Caco-2 (cell line): Measurements from ENCODE around the gene DHX32. TPM values are rescaled to one million over a fixed set of nuclear protein-coding genes. Genes with fewer than 3 reads are reported as not detected.
"Not testable (repeated sequence)": the region's sequence is repeated elsewhere in the genome, so short reads cannot be mapped to it uniquely, and the experiment has no call there.

Experiments
- BruUV-seq: library from RNA; stranded (reverse); fragments of 400-500 nt; replicated peaks from 2 replicates; lab custom pipeline; 2021; lab: Mats Ljungman, UMichigan
- CTCF ChIA-PET: fragments of 300-600 bp; sonication (Branson Sonifier 250); formaldehyde crosslinking; loops from one replicate; lab custom pipeline; 2022; ENCODE audit warnings: antibody characterized with exemption; lab: Charles Lee
- POLR2A ChIA-PET: fragments of 300-600 bp; sonication (Branson Sonifier 250); formaldehyde crosslinking; loops from one replicate; lab custom pipeline; 2022; ENCODE audit warnings: antibody characterized with exemption; lab: Charles Lee
- DNase-seq, 2 experiments: peaks; one replicate each; pipeline versions ENCODE4 v3.0.0 to v3.0.0-alpha.2; 2020 to 2022
- H3K27me3 ChIP-seq: replicated peaks from 2 replicates; pipeline ENCODE4 v1.6.0; 2011; ENCODE audit warnings: low read length; ENCODE audit not compliant: control insufficient read depth, insufficient read depth
- H3K36me3 ChIP-seq: 2 replicates; pipeline ENCODE4 v1.5.1; 2011; ENCODE audit warnings: low read length; ENCODE audit not compliant: control insufficient read depth, insufficient read depth
- H3K4me1 ChIP-seq: fragments of 250-450 bp; sonication (Bioruptor Pico); 2 replicates; pipeline ENCODE4 v1.5.1; 2020; ENCODE audit warnings: mild to moderate bottlenecking
- H3K4me3 ChIP-seq: 2 replicates; pipeline ENCODE4 v1.5.1; 2011; ENCODE audit warnings: low read depth, mild to moderate bottlenecking, control low read depth, low read length
- H3K9me3 ChIP-seq: fragments of 250-450 bp; sonication (Bioruptor Pico); 2 replicates; pipeline ENCODE4 v1.5.1; 2020; ENCODE audit warnings: mild to moderate bottlenecking, moderate library complexity
- H3K27ac Mint-ChIP-seq: one replicate; pipeline ENCODE4 v1.8.0; 2022; ENCODE audit warnings: mixed read lengths; ENCODE audit not compliant: unreplicated experiment
- H3K27me3 Mint-ChIP-seq: one replicate; pipeline ENCODE4 v1.8.0; 2022; ENCODE audit warnings: mixed read lengths; ENCODE audit not compliant: insufficient read depth, unreplicated experiment
- H3K36me3 Mint-ChIP-seq: one replicate; pipeline ENCODE4 v1.8.0; 2022; ENCODE audit warnings: mild to moderate bottlenecking, mixed read lengths; ENCODE audit not compliant: insufficient read depth, unreplicated experiment
- H3K4me1 Mint-ChIP-seq: one replicate; pipeline ENCODE4 v1.8.0; 2022; ENCODE audit warnings: low read depth, mixed read lengths; ENCODE audit not compliant: unreplicated experiment
- H3K4me3 Mint-ChIP-seq: one replicate; pipeline ENCODE4 v1.8.0; 2022; ENCODE audit warnings: mild to moderate bottlenecking, moderate library complexity, mixed read lengths; ENCODE audit not compliant: unreplicated experiment
- H3K9me3 Mint-ChIP-seq: one replicate; pipeline ENCODE4 v1.8.0; 2022; ENCODE audit warnings: mixed read lengths; ENCODE audit not compliant: unreplicated experiment
- intact Hi-C: fragments of 100-400 bp; cut with micrococcal nuclease; formaldehyde crosslinking; loops from one replicate; pipeline ENCODE4 v1.10.0; 2022; ENCODE audit not compliant: unreplicated experiment
- total RNA-seq: library from RNA; stranded (reverse); gene quantifications from 2 replicates; pipeline ENCODE4 v1.2.3, GENCODE V29; 2022
- TF ChIP-seq, protein P1 (sequence below), 2 experiments: fragments of 200-600 bp in 1 of 2; IDR thresholded peaks; 1 replicate in 1 of 2; 2 replicates in 1 of 2; pipeline versions ENCODE4 v1.5.1 to v1.8.0; 2011 to 2022; ENCODE audit warnings: antibody characterized with exemption in 1 of 2, control low read depth in 1 of 2, inconsistent platforms in 1 of 2, low read depth in 1 of 2, low read length in 1 of 2, mild to moderate bottlenecking in 1 of 2, moderate library complexity in 1 of 2; ENCODE audit not compliant: insufficient read depth in 1 of 2, severe bottlenecking in 1 of 2, unreplicated experiment in 1 of 2

The DHX32 gene
- total RNA-seq, 1 experiment from 2014 or later: 25.0 TPM

DNA sequence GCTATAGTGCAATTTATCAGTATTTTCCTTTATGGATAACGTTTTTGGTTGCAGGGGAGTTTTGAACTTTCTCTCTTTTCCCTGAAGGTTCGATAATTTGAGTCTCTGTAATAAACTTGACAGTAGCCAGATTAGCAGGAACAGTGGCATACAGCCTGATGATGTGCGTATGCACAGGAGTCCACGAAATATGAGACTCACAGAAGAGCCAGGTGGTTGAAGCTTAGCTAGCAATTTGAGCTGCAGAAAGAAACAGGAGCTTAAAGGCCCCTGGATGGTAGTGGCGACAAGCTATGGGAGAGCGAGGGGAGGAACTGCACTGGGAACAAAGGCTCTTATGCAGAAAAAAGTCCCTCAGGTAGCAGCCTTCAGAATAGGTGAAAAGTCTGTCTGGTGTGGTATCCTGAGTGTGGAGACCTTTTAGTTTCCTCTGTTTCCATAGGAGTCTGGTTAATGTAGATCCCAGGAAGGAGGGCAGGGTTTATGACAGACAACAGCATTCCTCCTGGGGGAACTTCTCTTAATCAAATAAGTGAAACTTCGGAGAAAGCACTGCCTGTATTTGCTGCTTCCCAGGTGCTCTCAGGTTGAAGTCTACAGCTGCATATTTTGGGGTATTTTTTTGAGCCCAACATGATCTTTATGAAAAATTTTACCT, 48.0 kb upstream of the DHX32 start:
- Mint-ChIP-seq H3K36me3 (no peaks in the 10 kb centered on the region), H3K9me3 (no peaks in the 10 kb centered on the region), H3K27ac (no peak overlapping the region), H3K27me3 (peaks cover 7% of the 10 kb centered on the region), H3K4me3 (no peak overlapping the region), H3K4me1 (peaks cover 6% of the 10 kb centered on the region)
- DNase-seq: no peak
- no peaks in the 10 kb centered on the region for H3K36me3 ChIP-seq
- H3K4me3 ChIP-seq: no peak overlapping the region
- ChIA-PET CTCF (interaction anchor here (0.9 kb wide), 1 partner anchor 48 kb away, joined by 3 read pairs; no protein-coding TSS in a partner anchor), POLR2A (no interaction called here)
- H3K4me1 ChIP-seq: 0 out of 2 replicates have a peak, but pooled peaks cover 6% of the 10 kb centered on the region
- no TSS peak for BruUV-seq
- TF ChIP-seq, protein P1, sequence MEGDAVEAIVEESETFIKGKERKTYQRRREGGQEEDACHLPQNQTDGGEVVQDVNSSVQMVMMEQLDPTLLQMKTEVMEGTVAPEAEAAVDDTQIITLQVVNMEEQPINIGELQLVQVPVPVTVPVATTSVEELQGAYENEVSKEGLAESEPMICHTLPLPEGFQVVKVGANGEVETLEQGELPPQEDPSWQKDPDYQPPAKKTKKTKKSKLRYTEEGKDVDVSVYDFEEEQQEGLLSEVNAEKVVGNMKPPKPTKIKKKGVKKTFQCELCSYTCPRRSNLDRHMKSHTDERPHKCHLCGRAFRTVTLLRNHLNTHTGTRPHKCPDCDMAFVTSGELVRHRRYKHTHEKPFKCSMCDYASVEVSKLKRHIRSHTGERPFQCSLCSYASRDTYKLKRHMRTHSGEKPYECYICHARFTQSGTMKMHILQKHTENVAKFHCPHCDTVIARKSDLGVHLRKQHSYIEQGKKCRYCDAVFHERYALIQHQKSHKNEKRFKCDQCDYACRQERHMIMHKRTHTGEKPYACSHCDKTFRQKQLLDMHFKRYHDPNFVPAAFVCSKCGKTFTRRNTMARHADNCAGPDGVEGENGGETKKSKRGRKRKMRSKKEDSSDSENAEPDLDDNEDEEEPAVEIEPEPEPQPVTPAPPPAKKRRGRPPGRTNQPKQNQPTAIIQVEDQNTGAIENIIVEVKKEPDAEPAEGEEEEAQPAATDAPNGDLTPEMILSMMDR (IDR thresholded peaks at IDR 0.05; ENCODE audit: insufficient read depth in 1 of 2, low read depth in 1 of 2, low read length in 1 of 2, severe bottlenecking in 1 of 2, unreplicated experiment in 1 of 2): no peak
- H3K9me3 ChIP-seq: no peaks in the 10 kb centered on the region
- H3K27me3 ChIP-seq: no peaks in the 10 kb centered on the region
- intact Hi-C loops: no loop called here

DNA sequence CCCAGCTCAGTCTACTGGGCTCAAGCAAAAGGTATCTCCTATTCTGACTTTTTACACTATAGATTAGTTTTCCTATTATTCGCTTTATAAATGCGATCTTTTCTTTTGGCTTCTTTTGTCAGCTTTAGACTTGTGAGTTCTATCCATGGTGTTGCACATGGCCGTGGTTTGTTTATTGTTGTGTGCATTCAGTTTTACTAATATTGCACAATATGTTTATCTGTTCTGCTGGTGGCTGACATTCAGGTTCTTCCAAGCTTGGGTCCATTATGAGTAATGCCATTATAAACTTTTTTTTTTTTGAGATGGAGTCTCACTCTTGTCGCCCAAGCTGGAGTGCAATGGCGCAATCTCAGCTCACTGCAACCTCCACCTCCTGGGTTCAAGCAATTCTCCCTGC, 46.2 kb upstream of the DHX32 start:
- H3K36me3 Mint-ChIP-seq, H3K27me3 Mint-ChIP-seq, H3K4me1 Mint-ChIP-seq, H3K27ac Mint-ChIP-seq, CTCF ChIA-PET, H3K4me3 ChIP-seq, intact Hi-C loops, H3K4me1 ChIP-seq, H3K4me3 Mint-ChIP-seq, H3K9me3 Mint-ChIP-seq, DNase-seq, H3K36me3 ChIP-seq, H3K9me3 ChIP-seq, BruUV-seq, POLR2A ChIA-PET, H3K27me3 ChIP-seq: not testable (repeated sequence)

DNA sequence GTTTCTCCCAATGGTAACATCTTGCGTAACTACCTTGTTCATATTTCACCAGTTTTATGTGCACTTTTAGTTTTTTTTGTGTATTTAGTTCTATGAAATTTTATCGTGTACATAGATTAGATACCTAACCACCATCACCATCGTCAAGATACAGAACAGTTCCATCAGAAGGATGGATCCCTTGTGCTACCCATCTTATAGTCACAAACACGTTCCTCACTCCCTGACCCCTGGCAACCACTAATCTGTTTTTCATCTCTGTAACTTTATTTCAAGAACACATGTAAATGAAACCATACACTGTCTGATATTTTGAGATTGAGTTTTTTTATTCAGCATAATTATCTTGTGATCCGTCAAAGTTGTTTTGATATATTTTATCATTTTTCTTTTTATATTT, 45.2 kb upstream of the DHX32 start:
- H3K9me3 Mint-ChIP-seq: no peaks in the 10 kb centered on the region
- ChIA-PET CTCF (no interaction called here), POLR2A (no interaction called here)
- Histone ChIP-seq H3K27me3 (no peaks in the 10 kb centered on the region), H3K36me3 (no peaks in the 10 kb centered on the region), H3K9me3 (no peaks in the 10 kb centered on the region), H3K4me3 (no peak overlapping the region), H3K4me1 (0 out of 2 replicates have a peak, but pooled peaks cover 6% of the 10 kb centered on the region)
- H3K36me3 Mint-ChIP-seq: no peaks in the 10 kb centered on the region
- no TSS peak for BruUV-seq
- H3K27ac Mint-ChIP-seq: no peak overlapping the region
- peaks cover 6% of the 10 kb centered on the region for H3K4me1 Mint-ChIP-seq
- TF ChIP-seq, protein P1 (IDR thresholded peaks at IDR 0.05; ENCODE audit: insufficient read depth in 1 of 2, low read depth in 1 of 2, low read length in 1 of 2, severe bottlenecking in 1 of 2, unreplicated experiment in 1 of 2): no peak
- intact Hi-C loops: no loop called here
- H3K27me3 Mint-ChIP-seq: no peaks in the 10 kb centered on the region
- H3K4me3 Mint-ChIP-seq: no peak overlapping the region
- no peak for DNase-seq
